UCSD-AML1 (cell line): ENCODE results near the gene KIAA1671.

Experiments
- DNase-seq: peaks from one replicate; lab custom pipeline; 2025; ENCODE audit not compliant: unreplicated experiment; lab: John Stamatoyannopoulos, UW

KIAA1671 gene

DNA sequence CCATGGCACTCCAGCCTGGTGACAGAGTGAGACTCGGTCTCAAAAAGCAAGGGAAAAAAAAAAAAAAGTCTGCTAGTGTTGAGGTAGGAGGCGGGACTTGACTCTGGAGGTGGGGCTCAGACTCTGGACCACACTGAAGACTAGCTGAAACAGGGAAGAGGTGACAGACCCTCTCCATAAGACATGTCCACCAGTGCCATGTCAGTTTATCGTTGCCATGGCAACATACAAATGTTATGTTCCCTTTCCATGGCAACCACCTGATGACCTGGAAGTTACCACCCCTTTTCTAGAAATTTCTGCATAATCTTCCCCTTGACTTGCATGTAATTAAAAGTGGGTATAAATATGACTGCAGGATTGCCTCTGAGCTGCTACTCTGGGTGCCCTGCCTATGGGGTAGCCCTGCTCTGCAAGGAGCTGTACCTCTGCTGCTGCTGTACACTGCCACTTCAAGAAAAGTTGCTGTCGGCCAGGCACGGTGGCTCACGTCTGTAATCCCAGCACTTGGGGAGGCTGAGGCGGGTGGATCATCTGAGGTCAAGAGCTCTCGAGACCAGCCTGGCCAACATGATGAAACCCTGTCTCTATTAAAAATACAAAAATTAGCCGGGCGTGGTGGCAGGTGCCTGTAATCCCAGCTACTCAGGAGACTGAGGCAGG lies 55.1 kb downstream of the KIAA1671 start:
- no peak for DNase-seq

DNA sequence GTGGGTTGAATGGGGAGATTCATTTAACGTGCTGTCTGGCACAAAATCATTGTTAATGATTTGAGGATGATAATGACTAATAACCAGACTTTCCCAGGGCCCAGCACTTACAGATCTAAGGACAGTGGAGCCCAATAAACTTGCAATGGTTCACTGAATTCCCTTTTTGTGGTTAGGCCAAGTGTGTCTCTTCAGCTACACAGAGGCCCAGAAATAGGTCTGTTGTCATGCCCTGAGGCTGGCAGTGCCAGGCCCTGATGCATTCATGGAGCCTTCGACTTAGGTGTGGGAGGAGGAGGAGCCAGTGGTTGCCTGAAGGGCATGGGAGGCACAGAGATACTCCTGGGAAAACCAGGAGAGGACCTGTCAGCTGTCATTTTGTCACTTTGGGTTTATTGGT lies 56.1 kb downstream of the KIAA1671 start:
- DNase-seq = no peak

DNA sequence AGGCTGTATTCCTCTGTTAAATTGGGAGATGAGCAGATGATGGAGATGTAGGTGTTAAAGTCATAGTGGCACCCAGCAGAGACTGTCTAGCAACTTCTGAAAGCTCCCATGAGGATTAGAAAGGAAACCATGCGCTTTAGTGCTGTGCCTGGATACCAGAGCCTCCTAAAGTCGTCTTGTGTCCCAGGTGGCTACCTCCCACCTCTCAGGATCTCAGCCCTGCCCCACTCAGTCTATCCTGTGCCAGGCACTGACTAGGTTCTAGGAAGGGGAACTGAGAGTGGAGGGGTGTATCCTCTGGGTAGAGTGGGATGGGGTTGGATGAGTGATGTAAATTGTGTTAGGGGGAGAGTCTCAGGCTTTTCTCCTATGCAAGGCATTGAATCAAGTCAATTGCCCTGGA lies 60.2 kb downstream of the KIAA1671 start:
- DNase-seq = no peak

GRCh38 chr22:25013607-25014006 lies 61.1 kb downstream of the KIAA1671 start:
- DNase-seq = no peak

- no peak for DNase-seq
These were observed 62.6 kb downstream of the KIAA1671 start for GRCh38 chr22:25014896-25015755.

- DNase-seq = no peak
These were observed 63.8 kb downstream of the KIAA1671 start for GRCh38 chr22:25016311-25016710.

- DNase-seq = no peak
These were observed 65.5 kb downstream of the KIAA1671 start for GRCh38 chr22:25018009-25018408.

GRCh38 chr22:25019427-25020184 lies 67.1 kb downstream of the KIAA1671 start:
- no peak for DNase-seq

- DNase-seq = no peak
These were observed 68.9 kb downstream of the KIAA1671 start for GRCh38 chr22:25021409-25021808.

GRCh38 chr22:25021976-25022711 lies 69.6 kb downstream of the KIAA1671 start:
- no peak for DNase-seq

DNA sequence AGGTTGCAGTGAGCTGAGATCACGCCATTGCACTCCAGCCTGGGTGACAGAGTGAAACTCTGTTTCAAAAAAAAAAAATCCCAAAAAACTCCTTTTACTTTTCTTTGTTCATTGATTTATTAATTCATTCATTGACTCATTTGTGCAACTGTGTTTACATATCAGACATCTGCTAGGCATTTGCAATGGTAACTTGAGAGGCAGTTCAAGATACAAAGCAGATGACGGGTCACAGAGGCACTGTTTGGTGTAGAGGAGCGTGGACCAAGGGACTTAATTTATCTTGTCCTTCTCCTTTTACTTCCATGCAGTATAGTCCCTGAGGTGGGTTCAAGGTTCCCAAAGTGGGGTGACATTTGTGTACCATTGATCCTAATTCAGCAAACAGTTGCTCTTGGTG lies 71.4 kb downstream of the KIAA1671 start:
- DNase-seq = no peak

DNA sequence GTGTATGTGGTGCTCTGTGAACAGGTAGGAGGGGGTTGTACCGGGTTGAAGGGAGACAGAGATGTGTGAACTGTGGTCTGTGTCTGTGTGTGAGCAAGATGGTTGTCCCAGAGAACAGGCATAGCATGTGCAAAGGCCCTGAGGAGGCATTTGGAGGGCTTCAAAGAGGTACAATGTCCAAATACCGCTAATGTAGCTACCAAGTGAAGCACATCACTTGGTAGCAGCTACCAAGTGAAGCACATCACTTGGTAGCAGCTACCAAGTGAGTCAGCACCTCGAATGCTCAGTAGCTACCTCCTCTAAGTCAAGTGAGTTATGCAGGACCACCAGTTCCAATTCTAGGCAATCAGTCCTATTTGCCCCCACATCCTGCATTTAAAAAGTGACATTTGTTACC lies 72.4 kb downstream of the KIAA1671 start:
- DNase-seq = no peak

GRCh38 chr22:25025491-25026400 lies 73.2 kb downstream of the KIAA1671 start:
- no peak for DNase-seq

DNA sequence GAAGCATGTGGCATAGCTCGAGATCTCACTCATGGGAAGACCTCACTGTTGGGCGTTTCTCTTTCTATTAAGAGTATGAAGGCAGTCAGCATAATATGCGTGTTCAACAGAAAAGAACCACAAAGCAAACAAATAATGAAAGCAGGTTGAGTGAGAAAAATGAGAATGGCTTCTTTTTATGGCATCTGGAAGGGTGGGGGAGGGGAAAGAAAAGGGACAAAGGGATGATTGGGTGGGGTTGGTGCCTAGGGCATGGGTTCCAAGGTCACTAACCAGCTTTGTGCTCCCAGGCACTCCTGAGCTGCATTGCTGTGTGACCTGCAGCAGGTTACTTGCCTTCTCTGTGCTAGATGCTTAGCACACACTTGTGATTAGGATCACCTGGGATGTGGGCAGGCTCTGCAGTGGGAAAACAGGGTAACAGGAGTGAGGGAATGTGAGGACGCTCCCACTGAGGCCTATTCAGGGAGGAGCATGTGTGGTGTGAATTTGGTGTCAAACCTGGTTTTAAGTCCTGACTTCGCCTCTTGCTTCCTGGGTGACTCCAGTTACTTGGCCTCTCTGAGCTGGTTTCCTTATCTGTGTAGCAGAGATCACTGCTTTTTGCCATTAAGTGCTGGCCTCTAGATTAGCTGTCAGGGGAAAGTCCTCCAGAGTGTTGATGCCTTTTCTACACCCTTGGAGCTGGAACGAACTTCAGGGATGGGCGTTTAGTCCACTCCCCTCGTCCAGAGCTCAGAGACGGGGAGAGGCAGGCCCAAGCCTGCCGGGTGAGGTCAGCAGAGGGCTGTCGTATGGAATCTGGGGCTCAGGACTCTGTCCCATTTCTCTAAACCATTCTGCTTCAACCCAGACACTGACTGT lies 74.8 kb downstream of the KIAA1671 start:
- DNase-seq = no peak

GRCh38 chr22:25027959-25028840 lies 75.7 kb downstream of the KIAA1671 start:
- peak; percentile 66 for DNase-seq

DNA sequence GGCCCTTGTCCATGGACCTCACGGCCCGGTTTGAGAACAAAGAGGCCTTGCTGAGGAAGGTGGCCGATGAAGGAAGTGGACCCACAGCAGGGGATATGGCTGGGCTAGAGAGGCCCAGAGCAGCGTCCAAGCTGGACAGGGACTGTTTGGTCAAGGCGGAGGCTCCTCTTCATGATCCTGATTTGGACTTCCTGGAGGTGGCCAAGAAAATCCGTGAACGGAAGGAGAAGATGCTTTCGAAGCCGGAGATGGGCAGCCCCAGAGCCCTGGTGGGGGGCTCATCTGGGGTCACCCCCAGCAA lies 76.3 kb downstream of the KIAA1671 start:
- no peak for DNase-seq

- DNase-seq = no peak
These were observed 76.7 kb downstream of the KIAA1671 start for GRCh38 chr22:25029181-25029580.

- DNase-seq = no peak
These were observed 78.1 kb downstream of the KIAA1671 start for GRCh38 chr22:25030636-25031035.
